HCT116 (cell line): ENCODE measurements around the gene TMUB1. TPM values are rescaled to one million over a fixed set of nuclear protein-coding genes. Genes with fewer than 3 reads are reported as not detected.
A peak's percentile ranks its signal among the peaks of the same experiment; 100 is the strongest.

Experiments used
- ATAC-seq: fragments of 200-7000 bp; cut with Tn5 transposase; 2 replicates; pipeline ENCODE4 v1.9.1; 2020; ENCODE audit warnings: mild to moderate bottlenecking, moderate library complexity
- BruUV-seq: library from RNA; stranded (reverse); fragments of 400-500 nt; replicated peaks from 2 replicates; lab custom pipeline; 2021; lab: Mats Ljungman, UMichigan
- CTCF ChIA-PET: fragments of 300-600 bp; sonication (Branson Sonifier 250); formaldehyde crosslinking; loops from one replicate; lab custom pipeline; 2021; ENCODE audit warnings: antibody characterized with exemption; lab: Charles Lee
- POLR2A ChIA-PET: fragments of 300-600, 350-600 bp; sonication (Branson Sonifier 250); formaldehyde crosslinking; loops from one replicate; lab custom pipeline; 2021; ENCODE audit warnings: antibody characterized with exemption; lab: Charles Lee
- RAD21 ChIA-PET, 2 experiments: fragments of 300-600 bp; sonication (Branson Sonifier 250); formaldehyde crosslinking; loops; one replicate each; lab custom pipeline; 2023; ENCODE audit warnings: low total read pairs in 2 of 2; ENCODE audit not compliant: uncharacterized antibody in 2 of 2, unreplicated experiment in 2 of 2, low non-redundant PET in 1 of 2; lab: Charles Lee
- DNase-seq: peaks from one replicate; pipeline ENCODE4 v3.0.0-alpha.2; 2010; ENCODE audit warnings: low read depth, low spot score
- H2AFZ ChIP-seq: fragments of 200-600 bp; shearing (Covaris generic), sonication (generic); 2 replicates; pipeline ENCODE4 v1.6.1; 2017; ENCODE audit warnings: low read depth, mixed run types, mixed read lengths, antibody characterized with exemption, low read length; ENCODE audit not compliant: poor library complexity, severe bottlenecking
- H3K27ac ChIP-seq: 2 replicates; pipeline ENCODE4 v1.5.1; 2012; ENCODE audit warnings: low read depth, low read length
- H3K27me3 ChIP-seq: fragments of 200-600 bp; sonication (generic); 2 replicates; pipeline ENCODE4 v1.6.1; 2016; ENCODE audit warnings: mixed run types, low read length, mixed read lengths; ENCODE audit not compliant: insufficient read depth
- H3K36me3 ChIP-seq, 2 experiments: fragments of 200-500 bp in 1 of 2; fragments of 200-600 bp in 1 of 2; sonication (Bioruptor generic) in 1 of 2; sonication (generic) in 1 of 2; 2 replicates each; pipeline versions ENCODE4 v1.5.1 to v1.6.1; 2014 to 2016; ENCODE audit warnings: low read length in 2 of 2, inconsistent platforms in 1 of 2, mixed read lengths in 1 of 2, mixed run types in 1 of 2; ENCODE audit not compliant: insufficient read depth in 2 of 2, control insufficient read depth in 1 of 2
- H3K4me1 ChIP-seq, 2 experiments: fragments of 200-600 bp in 1 of 2; sonication (generic) in 1 of 2; 2 replicates each; pipeline versions ENCODE4 v1.5.1 to v1.6.1; 2012 to 2017; ENCODE audit warnings: low read length in 2 of 2, inconsistent platforms in 1 of 2, mild to moderate bottlenecking in 1 of 2, mixed read lengths in 1 of 2, mixed run types in 1 of 2, moderate library complexity in 1 of 2; ENCODE audit not compliant: insufficient read depth in 2 of 2, control insufficient read depth in 1 of 2
- H3K4me2 ChIP-seq: fragments of 200-600 bp; sonication (generic); 2 replicates; pipeline ENCODE4 v1.6.1; 2017; ENCODE audit warnings: mixed run types, low read length, mixed read lengths
- H3K4me3 ChIP-seq, 2 experiments: fragments of 200-600 bp in 1 of 2; sonication (generic) in 1 of 2; replicated peaks in 1 of 2; 2 replicates each; pipeline ENCODE4 v1.5.1; 2011 to 2016; ENCODE audit warnings: low read length in 2 of 2, control low read depth in 1 of 2, low read depth in 1 of 2, mild to moderate bottlenecking in 1 of 2, mixed read lengths in 1 of 2, mixed run types in 1 of 2
- H3K79me2 ChIP-seq: fragments of 200-600 bp; sonication (generic); 2 replicates; pipeline ENCODE4 v1.6.1; 2017; ENCODE audit warnings: mild to moderate bottlenecking, mixed run types, low read length, moderate library complexity, mixed read lengths; ENCODE audit not compliant: insufficient read depth
- H3K9ac ChIP-seq: fragments of 200-600 bp; sonication (generic); 2 replicates; pipeline ENCODE4 v1.6.1; 2016; ENCODE audit warnings: low read length, mixed read lengths
- H3K9me2 ChIP-seq: fragments of 200-600 bp; sonication (generic), shearing (Covaris generic); 2 replicates; pipeline ENCODE4 v1.6.1; 2017; ENCODE audit warnings: mixed run types, mild to moderate bottlenecking, moderate library complexity; ENCODE audit not compliant: insufficient read depth
- H3K9me3 ChIP-seq, 2 experiments: fragments of 200-500 bp in 1 of 2; fragments of 200-600 bp in 1 of 2; sonication (Bioruptor generic) in 1 of 2; sonication (generic) in 1 of 2; 2 replicates each; pipeline ENCODE4 v1.6.1; 2014 to 2017; ENCODE audit warnings: low read length in 2 of 2, mixed read lengths in 2 of 2, inconsistent platforms in 1 of 2, low read depth in 1 of 2, mild to moderate bottlenecking in 1 of 2, mixed run types in 1 of 2, moderate library complexity in 1 of 2; ENCODE audit not compliant: control insufficient read depth in 1 of 2, insufficient read depth in 1 of 2
- H4K20me1 ChIP-seq: fragments of 200-600 bp; sonication (generic), shearing (Covaris generic); 2 replicates; pipeline ENCODE4 v1.6.1; 2017; ENCODE audit warnings: mixed run types, mild to moderate bottlenecking, moderate library complexity; ENCODE audit not compliant: insufficient read depth
- ATF3 ChIP-seq: IDR thresholded peaks from 2 replicates; pipeline ENCODE4 v1.6.1; 2012
- CBX3 ChIP-seq: IDR thresholded peaks from 2 replicates; pipeline ENCODE4 v1.6.1; 2012; ENCODE audit warnings: low read depth
- CEBPB ChIP-seq: IDR thresholded peaks from 2 replicates; pipeline ENCODE4 v1.6.1; 2012; ENCODE audit warnings: low read depth
- CTCF ChIP-seq, 3 experiments: fragments of 200-600 bp in 1 of 3; sonication (generic) in 1 of 3; IDR thresholded peaks in 2 of 3; conservative IDR thresholded peaks in 1 of 3; 2 replicates each; pipeline ENCODE4 v1.5.1; 2012 to 2017; ENCODE audit warnings: low read depth in 2 of 3, low read length in 2 of 3, antibody characterized with exemption in 1 of 3, borderline replicate concordance in 1 of 3, control low read depth in 1 of 3, mild to moderate bottlenecking in 1 of 3, mixed read lengths in 1 of 3, mixed run types in 1 of 3, moderate library complexity in 1 of 3; ENCODE audit not compliant: insufficient read depth in 1 of 3
- EGR1 ChIP-seq: IDR thresholded peaks from 2 replicates; pipeline ENCODE4 v1.6.1; 2012; ENCODE audit warnings: low read depth
- EZH2 ChIP-seq: fragments of 200-600 bp; sonication (generic); IDR thresholded peaks from 2 replicates; pipeline ENCODE4 v1.6.1; 2017; ENCODE audit warnings: antibody characterized with exemption, mixed run types
- EZH2phosphoT487 ChIP-seq: fragments of 200-600 bp; IDR thresholded peaks from 2 replicates; pipeline ENCODE4 v1.6.1; 2018; ENCODE audit warnings: antibody characterized with exemption, borderline replicate concordance
- FOSL1 ChIP-seq: IDR thresholded peaks from 2 replicates; pipeline ENCODE4 v1.6.1; 2012; ENCODE audit warnings: low read depth
- JUND ChIP-seq: IDR thresholded peaks from 2 replicates; pipeline ENCODE4 v1.6.1; 2012
- MAX ChIP-seq: IDR thresholded peaks from 2 replicates; pipeline ENCODE4 v1.6.1; 2012
- POLR2AphosphoS5 ChIP-seq: IDR thresholded peaks from 2 replicates; pipeline ENCODE4 v1.6.1; 2011; ENCODE audit warnings: mild to moderate bottlenecking, low read depth, low read length, moderate library complexity
- TCF7L2 ChIP-seq: IDR thresholded peaks from 2 replicates; pipeline ENCODE4 v1.7.0; 2011; ENCODE audit warnings: borderline replicate concordance, inconsistent platforms; ENCODE audit not compliant: insufficient read depth, insufficient read length; ENCODE audit errors: extremely low read depth
- YY1 ChIP-seq: IDR thresholded peaks from 2 replicates; pipeline ENCODE4 v1.6.1; 2011; ENCODE audit warnings: low read length, low read depth, moderate library complexity, mild to moderate bottlenecking; ENCODE audit not compliant: insufficient replicate concordance; ENCODE audit errors: extremely low read depth
- ZBTB33 ChIP-seq: IDR thresholded peaks from 2 replicates; pipeline ENCODE4 v1.6.1; 2011; ENCODE audit warnings: mild to moderate bottlenecking, low read length, moderate library complexity; ENCODE audit not compliant: insufficient replicate concordance; ENCODE audit errors: extremely low read depth
- ZFX ChIP-seq: fragments of 450-650 bp; IDR thresholded peaks from 2 replicates; pipeline ENCODE4 v1.6.1; 2017
- intact Hi-C: fragments of 100-400 bp; cut with micrococcal nuclease; formaldehyde crosslinking; loops from 2 replicates; pipeline ENCODE4 v1.10.0; 2022
- total RNA-seq: library from RNA; stranded (reverse); gene quantifications from one replicate; pipeline ENCODE4 v1.2.1, GENCODE V29; 2021; ENCODE audit not compliant: unreplicated experiment
- TF ChIP-seq, protein P1 (sequence below): IDR thresholded peaks from 2 replicates; pipeline ENCODE4 v1.6.1; 2012; ENCODE audit warnings: low read depth

Gene TMUB1
- total RNA-seq, 1 experiment from 2014 or later, result 75.8 TPM

DNA sequence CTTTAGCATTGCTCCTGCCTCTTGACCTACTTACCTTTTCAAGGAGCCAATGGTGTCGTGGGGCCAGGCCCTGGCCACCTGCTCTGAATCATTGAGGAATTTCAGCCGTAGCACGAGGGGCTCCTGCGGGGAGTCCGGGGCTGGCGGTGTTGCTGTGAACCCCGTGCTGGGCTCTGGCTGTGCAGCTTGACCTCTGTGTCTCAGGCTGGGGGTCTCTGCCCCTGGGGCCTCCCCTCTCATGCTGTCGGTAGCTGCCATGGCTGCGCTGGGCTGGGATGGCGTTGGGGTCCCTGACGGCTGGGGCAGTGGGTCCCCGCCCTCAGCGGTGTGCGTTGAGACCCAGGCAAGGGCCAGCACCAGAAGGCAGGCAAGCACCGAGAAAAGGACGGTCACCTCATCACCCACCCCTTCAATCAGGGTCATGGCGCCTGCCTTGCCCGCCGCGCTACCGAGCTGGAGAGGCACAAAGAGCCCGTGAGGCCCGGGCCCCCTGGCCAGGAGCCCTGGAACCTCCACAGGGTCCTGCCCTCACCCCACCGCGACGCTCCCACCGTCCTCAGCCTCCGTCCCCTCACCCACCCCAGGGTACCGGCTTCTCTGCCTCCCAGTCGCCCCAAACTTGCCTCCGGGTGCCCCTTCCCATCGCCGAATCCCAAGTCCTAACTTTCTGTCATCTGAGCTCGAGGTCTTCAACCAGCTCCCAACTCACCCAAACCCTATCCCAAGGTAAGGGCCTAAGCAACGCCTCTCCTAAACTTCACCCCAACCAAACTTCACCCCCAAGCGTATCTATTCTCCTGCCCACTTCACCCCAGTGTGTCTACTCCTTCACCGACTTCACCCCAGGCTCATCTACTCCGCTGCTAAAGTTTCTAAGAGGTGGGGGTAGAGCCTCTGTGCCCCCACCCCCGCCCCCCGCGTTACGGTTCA lies 887 bp downstream of the TMUB1 start:
- ATAC-seq (no peak), DNase-seq (no peak)
- no peaks in the 10 kb centered on the region for H3K9me2 ChIP-seq
- H3K4me2 ChIP-seq, result peak overlapping the region; percentile 94
- BruUV-seq, result no TSS peak
- POLR2A ChIA-PET, result interaction anchor here (1.0 to 2.5 kb wide), 2 partner anchors 20 to 21 kb away, joined by 3 to 11 read pairs; no protein-coding TSS in a partner anchor
- no peak overlapping the region for H2AFZ ChIP-seq
- H3K4me1 ChIP-seq, result peaks cover 33 to 59% of the 10 kb centered on the region in 2 experiments
- RAD21 ChIA-PET, result interaction anchor here in 1 of 2 experiments (0.7 kb wide), 1 partner anchor 116 kb away, joined by 3 read pairs; no protein-coding TSS in a partner anchor
- peak overlapping the region; percentile 94 for H3K27ac ChIP-seq
- peak overlapping the region; percentile 90 to 94 for H3K4me3 ChIP-seq
- H3K9ac ChIP-seq, result peak overlapping the region; percentile 100
- H4K20me1 ChIP-seq, result no peaks in the 10 kb centered on the region
- H3K9me3 ChIP-seq, result no peaks in the 10 kb centered on the region
- CTCF ChIA-PET, result interaction anchor here (0.9 kb wide), 1 partner anchor 73 kb away, joined by 3 read pairs; no protein-coding TSS in a partner anchor
- peaks cover 48% of the 10 kb centered on the region for H3K79me2 ChIP-seq
- TF ChIP-seq CEBPB (no peak), MAX (no peak), EZH2phosphoT487 (no peak), YY1 (no peak), CBX3 (no peak), ZFX (no peak), CTCF (IDR thresholded peaks at IDR 0.05 in 2 of 3, conservative IDR thresholded peaks at IDR 0.05 in 1 of 3; ENCODE audit: borderline replicate concordance in 1 of 3, insufficient read depth in 1 of 3, low read depth in 2 of 3, low read length in 2 of 3) (no peak), EGR1 (no peak), ZBTB33 (no peak), EZH2 (no peak), FOSL1 (no peak), JUND (no peak), ATF3 (no peak), POLR2AphosphoS5 (no peak), TCF7L2 (no peak)
- TF ChIP-seq, protein P1, sequence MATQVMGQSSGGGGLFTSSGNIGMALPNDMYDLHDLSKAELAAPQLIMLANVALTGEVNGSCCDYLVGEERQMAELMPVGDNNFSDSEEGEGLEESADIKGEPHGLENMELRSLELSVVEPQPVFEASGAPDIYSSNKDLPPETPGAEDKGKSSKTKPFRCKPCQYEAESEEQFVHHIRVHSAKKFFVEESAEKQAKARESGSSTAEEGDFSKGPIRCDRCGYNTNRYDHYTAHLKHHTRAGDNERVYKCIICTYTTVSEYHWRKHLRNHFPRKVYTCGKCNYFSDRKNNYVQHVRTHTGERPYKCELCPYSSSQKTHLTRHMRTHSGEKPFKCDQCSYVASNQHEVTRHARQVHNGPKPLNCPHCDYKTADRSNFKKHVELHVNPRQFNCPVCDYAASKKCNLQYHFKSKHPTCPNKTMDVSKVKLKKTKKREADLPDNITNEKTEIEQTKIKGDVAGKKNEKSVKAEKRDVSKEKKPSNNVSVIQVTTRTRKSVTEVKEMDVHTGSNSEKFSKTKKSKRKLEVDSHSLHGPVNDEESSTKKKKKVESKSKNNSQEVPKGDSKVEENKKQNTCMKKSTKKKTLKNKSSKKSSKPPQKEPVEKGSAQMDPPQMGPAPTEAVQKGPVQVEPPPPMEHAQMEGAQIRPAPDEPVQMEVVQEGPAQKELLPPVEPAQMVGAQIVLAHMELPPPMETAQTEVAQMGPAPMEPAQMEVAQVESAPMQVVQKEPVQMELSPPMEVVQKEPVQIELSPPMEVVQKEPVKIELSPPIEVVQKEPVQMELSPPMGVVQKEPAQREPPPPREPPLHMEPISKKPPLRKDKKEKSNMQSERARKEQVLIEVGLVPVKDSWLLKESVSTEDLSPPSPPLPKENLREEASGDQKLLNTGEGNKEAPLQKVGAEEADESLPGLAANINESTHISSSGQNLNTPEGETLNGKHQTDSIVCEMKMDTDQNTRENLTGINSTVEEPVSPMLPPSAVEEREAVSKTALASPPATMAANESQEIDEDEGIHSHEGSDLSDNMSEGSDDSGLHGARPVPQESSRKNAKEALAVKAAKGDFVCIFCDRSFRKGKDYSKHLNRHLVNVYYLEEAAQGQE, result no peak
- H3K36me3 ChIP-seq, result no peaks in the 10 kb centered on the region
- intact Hi-C loops, result loop anchor here (1.0 kb wide), 1 partner anchor 20 kb away; no protein-coding TSS in a partner anchor
- no peaks in the 10 kb centered on the region for H3K27me3 ChIP-seq
